Inferior parietal cortex (tissue), 1 donor: ENCODE measurements around the gene LUZP2.
"Not testable (repeated sequence)": the region's sequence is repeated elsewhere in the genome, so short reads cannot be mapped to it uniquely, and the experiment has no call there.

ENCODE experiments used
- DNase-seq: peaks from one replicate; pipeline ENCODE4 v3.0.0-alpha.2; 2016; ENCODE audit errors: extremely low spot score

Gene LUZP2

GRCh38 chr11:24820541-24820940 lies 323.7 kb downstream of the LUZP2 start:
- DNase-seq, result no peak

DNA sequence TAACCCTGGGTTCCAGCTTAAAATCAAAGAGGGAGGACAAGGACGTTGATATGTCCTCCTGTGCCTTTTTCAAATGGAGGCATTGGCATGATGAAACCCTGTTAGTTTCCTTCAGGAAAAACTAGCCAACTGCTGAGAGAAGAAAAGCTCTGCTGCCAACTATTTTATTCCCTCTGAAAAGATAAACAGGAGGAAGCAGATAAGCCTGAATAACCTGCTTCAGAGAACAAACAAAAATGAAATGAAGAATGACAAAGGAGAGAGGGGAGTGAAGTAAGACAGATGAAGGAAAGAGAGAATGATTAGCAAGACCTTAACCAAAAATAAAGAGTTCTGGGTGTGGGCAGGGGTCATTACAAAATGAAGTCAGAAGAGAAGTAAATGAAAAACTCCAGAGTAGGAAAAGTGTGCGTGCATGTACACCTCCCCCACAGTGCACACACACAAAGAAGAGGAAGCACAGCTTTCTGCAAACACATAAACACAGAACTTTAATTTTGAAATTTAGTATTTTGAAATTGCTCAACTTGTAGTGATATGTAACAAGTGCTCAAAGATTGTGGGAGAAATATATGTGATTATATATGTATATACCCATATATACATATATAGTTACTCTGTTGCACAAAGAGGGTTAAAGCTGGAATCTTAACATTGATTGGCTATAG lies 332.2 kb downstream of the LUZP2 start:
- no peak for DNase-seq

DNA sequence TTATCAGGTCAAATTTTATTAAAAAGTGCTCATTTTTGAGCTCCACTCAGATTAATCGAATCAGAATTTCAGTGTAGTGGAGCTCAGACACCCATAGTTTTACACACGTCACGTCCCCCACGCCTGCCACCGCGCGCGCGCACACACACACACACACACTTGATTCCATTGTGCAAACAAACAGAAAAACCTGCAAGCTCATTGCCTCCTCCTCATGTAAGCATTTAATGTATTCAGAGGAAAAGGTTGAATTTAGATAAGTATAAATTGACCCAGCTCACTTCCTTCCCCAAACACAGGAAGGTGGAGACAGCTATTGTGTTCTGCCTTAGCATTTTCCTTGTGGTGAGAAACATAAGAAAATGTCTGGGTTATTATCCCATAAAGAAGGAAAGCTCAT lies 336.7 kb downstream of the LUZP2 start:
- DNase-seq, result no peak

- no peak for DNase-seq
Observed at GRCh38 chr11:24837112-24837511, 340.3 kb downstream of the LUZP2 start.

DNA sequence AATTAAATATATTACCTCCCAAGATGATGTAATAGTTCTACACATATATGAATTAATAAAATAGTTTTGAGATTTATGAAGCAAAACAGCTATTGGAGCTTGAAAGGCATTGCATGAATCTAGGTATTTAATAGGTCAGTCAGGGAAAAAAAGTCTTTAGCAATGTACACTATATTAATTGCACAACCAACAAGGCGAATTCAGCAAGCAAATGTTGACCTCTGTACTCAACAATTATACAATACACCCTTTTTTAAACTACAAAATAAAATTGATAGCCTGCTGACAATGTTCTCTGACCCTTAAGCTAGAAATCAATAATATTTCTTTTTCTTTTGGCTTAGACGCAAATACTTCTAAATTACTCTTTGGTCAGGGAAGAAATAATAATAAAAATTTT lies 345.5 kb downstream of the LUZP2 start:
- DNase-seq, result no peak

GRCh38 chr11:24844406-24844805 lies 347.6 kb downstream of the LUZP2 start:
- no peak for DNase-seq

DNA sequence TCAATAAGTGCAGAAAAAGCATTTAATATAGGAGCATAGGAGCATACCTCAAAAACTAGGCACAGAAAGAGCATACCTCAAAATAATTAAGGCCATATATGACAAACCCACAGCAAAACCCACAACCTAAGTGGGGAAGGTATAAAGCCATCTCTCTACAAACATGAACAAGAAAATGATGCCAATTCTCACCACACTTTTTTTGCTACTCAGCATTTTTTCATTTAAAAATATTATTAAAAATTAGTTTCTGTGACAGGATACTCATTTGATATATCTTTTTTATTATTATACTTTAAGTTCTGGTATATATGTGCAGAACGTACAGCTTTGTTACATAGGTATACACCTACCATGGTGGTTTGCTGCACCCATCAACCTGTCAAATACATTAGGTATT lies 352.0 kb downstream of the LUZP2 start:
- DNase-seq, result no peak

DNA sequence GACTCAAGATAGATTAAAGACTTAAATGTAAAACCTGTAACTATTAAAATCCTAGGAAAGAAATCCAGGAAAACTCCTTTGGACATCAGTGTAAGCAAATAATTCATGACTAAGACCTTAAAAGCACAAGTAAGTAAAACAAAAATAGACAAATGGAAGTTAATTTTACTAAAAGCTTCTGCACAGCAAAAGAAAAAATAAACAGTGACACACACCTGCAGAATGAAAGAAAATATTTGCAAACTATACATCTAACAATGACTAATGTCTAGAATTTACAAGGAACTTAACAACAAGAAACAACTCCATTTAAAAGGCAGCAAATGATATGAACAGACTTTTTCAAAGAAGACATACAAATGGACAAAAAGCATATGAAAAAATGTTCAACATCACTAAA lies 359.1 kb downstream of the LUZP2 start:
- no peak for DNase-seq

- DNase-seq, result no peak
Observed at GRCh38 chr11:24859801-24860300, 363.0 kb downstream of the LUZP2 start.

GRCh38 chr11:24861440-24861839 lies 364.6 kb downstream of the LUZP2 start:
- DNase-seq, result no peak

- no peak for DNase-seq
Observed at GRCh38 chr11:24866743-24867142, 369.9 kb downstream of the LUZP2 start.

DNA sequence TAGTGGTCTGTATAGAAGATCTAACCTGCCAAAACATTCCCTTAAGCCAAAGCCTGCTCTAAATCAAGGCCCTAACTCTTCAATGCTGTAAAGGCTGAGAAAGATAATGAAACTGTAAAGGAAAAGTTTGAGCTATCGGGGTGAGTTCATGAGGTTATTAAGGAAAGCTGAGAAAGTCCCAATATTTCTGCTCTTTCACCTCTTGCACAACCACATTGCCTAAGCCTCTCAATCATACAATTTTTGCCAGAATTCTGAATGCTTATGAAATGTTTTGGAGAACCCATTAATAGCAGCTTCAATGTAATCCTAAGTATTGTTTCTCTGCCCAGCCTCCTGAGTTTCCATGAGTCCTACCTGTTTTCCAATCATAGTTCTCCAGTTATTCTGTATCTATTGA lies 373.2 kb downstream of the LUZP2 start:
- no peak for DNase-seq

GRCh38 chr11:24872186-24872585 lies 375.3 kb downstream of the LUZP2 start:
- no peak for DNase-seq

DNA sequence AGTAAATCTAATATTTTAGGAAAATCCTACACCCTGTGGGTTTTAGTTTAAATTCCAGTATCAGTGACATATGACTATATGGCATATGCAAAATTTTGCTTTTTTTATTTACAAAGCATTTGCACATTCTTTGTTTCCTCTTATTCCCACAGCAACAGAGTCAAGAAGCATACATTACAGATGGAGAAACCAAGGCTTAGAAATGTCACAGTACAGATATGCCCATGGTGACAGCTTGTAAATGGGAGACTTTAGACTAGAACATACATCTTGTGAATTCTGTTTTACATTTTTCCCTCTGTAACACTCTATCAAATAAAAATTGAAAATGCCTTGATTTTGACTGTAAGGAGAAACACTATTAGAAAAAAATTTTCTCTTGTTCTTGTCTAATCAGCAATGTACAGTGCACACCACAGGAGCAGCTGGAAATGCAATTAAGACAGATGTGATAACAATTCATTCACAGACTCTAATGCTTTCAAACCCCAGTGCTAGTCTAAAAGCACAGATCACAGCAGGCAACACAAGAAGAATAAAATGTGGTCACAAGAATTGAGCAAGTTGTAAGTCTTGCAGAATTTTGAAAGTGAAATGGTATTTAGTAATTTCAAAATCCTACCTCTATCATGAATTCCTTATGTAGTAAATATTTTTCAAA lies 375.9 kb downstream of the LUZP2 start:
- DNase-seq, result no peak

GRCh38 chr11:24880962-24881361 lies 384.1 kb downstream of the LUZP2 start:
- DNase-seq, result no peak

- DNase-seq, result no peak
Observed at GRCh38 chr11:24885580-24886173, 388.8 kb downstream of the LUZP2 start.

DNA sequence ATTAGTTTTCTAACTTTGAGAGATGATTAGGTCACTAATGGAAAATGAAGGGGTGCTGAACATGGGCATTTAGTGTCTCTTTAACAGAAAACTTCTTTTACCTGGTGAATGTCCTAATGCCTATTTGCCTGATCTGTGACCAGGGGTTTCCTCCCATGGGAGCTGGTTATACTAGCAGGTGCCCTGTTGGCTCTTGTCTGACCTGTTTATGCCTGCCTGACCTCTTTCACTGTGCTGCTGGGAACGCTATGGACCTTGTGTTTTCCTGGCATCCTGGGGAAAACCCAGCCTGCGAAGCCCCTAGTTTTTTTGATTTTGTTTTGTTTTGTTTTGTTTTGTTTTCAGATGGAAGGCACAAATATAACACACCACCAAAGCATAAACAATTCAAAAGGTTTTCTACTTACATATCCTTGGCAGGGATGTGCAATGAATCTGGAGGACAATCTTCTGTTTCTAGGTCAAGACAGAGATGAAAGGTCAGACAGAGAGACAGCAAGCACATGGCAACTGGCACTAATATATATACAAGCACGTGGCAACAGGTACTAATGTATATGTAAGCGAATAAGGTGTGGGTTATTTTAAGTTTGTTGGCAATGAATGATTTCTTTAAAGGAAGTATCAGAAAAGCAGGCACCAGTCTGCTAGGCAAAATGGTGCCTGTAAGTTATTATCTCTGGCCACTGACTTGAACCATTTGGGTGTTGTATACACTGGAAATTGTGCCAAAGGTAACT lies 390.2 kb downstream of the LUZP2 start:
- no peak for DNase-seq

- DNase-seq, result no peak
Observed at GRCh38 chr11:24890426-24890825, 393.6 kb downstream of the LUZP2 start.

DNA sequence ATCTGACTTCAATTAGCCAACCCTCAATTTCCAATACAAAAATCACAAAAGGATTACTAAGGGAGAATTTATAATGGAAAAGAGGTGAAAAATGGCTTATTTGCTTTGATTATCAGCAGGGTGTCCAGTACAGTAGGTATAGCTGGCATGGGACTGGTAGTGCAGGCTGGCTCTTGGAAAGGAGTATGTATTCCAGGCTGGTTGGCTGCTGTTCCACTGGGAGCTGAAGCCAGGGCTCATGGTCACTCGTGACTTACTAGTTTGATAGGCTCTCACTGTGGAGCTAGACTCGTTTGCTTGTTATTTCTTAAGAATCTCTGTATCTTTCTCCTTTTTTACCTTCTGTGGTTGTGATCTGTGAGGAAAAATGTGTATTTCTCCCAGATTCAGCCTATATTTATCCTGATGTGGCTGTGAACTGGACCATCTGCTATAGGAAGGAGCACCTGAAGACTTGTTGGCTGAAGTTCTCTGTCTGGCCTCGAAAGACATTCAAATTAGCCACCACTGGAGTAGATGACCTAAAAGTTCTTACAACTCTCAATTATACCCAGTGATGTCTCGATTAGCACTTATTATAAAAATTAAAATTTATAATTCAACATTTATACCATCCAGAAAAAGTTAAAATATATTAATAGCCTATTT lies 395.1 kb downstream of the LUZP2 start:
- not testable (repeated sequence) for DNase-seq

- no peak for DNase-seq
Observed at GRCh38 chr11:24896118-24896835, 399.4 kb downstream of the LUZP2 start.

- DNase-seq, result no peak
Observed at GRCh38 chr11:24900514-24900913, 403.7 kb downstream of the LUZP2 start.
